Activated CD4-positive, alpha-beta T cell treated with anti-CD3 and anti-CD28 coated beads for 36 hours (primary cell): Measurements from ENCODE around the gene C4A. TPM values are rescaled to one million over a fixed set of nuclear protein-coding genes. Genes with fewer than 3 reads are reported as not detected.

Experiments
- ATAC-seq: fragments of 200-7000 bp; cut with Tn5 transposase; one replicate; pipeline ENCODE4 v1.10.0; 2021; ENCODE audit warnings: mild to moderate bottlenecking, moderate library complexity
- CTCF ChIA-PET: fragments of 350-600 bp; sonication (Branson Sonifier 250); formaldehyde crosslinking; loops from one replicate; lab custom pipeline; 2021; ENCODE audit warnings: antibody characterized with exemption; lab: Charles Lee
- POLR2A ChIA-PET: fragments of 350-600 bp; sonication (Branson Sonifier 250); formaldehyde crosslinking; loops from one replicate; lab custom pipeline; 2021; ENCODE audit warnings: antibody characterized with exemption, inconsistent platforms; lab: Charles Lee
- DNase-seq: peaks from one replicate; pipeline ENCODE4 v3.0.0-alpha.2; 2020
- H3K27ac Mint-ChIP-seq: one replicate; pipeline ENCODE4 v1.8.0; 2021; ENCODE audit warnings: mixed read lengths
- H3K27me3 Mint-ChIP-seq: one replicate; pipeline ENCODE4 v1.8.0; 2021; ENCODE audit warnings: mixed read lengths
- H3K36me3 Mint-ChIP-seq: one replicate; pipeline ENCODE4 v1.8.0; 2021; ENCODE audit warnings: low read depth, mixed read lengths
- H3K4me1 Mint-ChIP-seq: one replicate; pipeline ENCODE4 v1.8.0; 2021; ENCODE audit warnings: mixed read lengths
- H3K4me3 Mint-ChIP-seq: one replicate; pipeline ENCODE4 v1.8.0; 2021; ENCODE audit warnings: mild to moderate bottlenecking, moderate library complexity, mixed read lengths
- H3K9me3 Mint-ChIP-seq: one replicate; pipeline ENCODE4 v1.8.0; 2021; ENCODE audit warnings: low read depth, mixed read lengths
- intact Hi-C, 2 experiments: fragments of 100-400 bp; cut with DNase I in 1 of 2; cut with micrococcal nuclease in 1 of 2; formaldehyde crosslinking; loops; one replicate each; pipeline versions ENCODE4 v1.14.2 to v1.15.1; 2022 to 2024; cut with DNase I, micrococcal nuclease
- total RNA-seq, 2 experiments: library from RNA; stranded (reverse); gene quantifications; one replicate each; pipeline ENCODE4 v1.2.3, GENCODE V29; 2021

C4A gene
- total RNA-seq, 2 experiments from 2014 or later, result 3.4 to 3.9 TPM

GRCh38 chr6:31947864-31948263 is 34.0 kb upstream of the C4A start:
- DNase-seq, result no peak
- POLR2A ChIA-PET, result no interaction called here
- CTCF ChIA-PET, result interaction anchor here (1.0 kb wide), 1 partner anchor 30 kb away, joined by 6 read pairs; no protein-coding TSS in a partner anchor

GRCh38 chr6:31948306-31948705 is 33.6 kb upstream of the C4A start:
- no peaks in the 10 kb centered on the region for H3K27me3 Mint-ChIP-seq
- ChIA-PET POLR2A (no interaction called here), CTCF (interaction anchor here (1.0 kb wide), 1 partner anchor 30 kb away, joined by 6 read pairs; no protein-coding TSS in a partner anchor)
- H3K27ac Mint-ChIP-seq, result no peak overlapping the region
- peaks cover 8% of the 10 kb centered on the region for H3K4me1 Mint-ChIP-seq
- H3K4me3 Mint-ChIP-seq, result no peak overlapping the region
- ATAC-seq (no peak), DNase-seq (no peak)
- intact Hi-C loops, result loop anchor here in 1 of 2 experiments (10.0 kb wide), 1 partner anchor 116 kb away; no protein-coding TSS in a partner anchor
- peaks cover 6% of the 10 kb centered on the region for H3K36me3 Mint-ChIP-seq
- H3K9me3 Mint-ChIP-seq, result no peaks in the 10 kb centered on the region

More at GRCh38 chr6:31947864-31948263, 34.0 kb upstream of the C4A start:
- no peak overlapping the region for H3K27ac Mint-ChIP-seq
- H3K9me3 Mint-ChIP-seq, result no peaks in the 10 kb centered on the region
- no peaks in the 10 kb centered on the region for H3K27me3 Mint-ChIP-seq
- intact Hi-C loops, result loop anchor here in 1 of 2 experiments (10.0 kb wide), 1 partner anchor 117 kb away; no protein-coding TSS in a partner anchor
- H3K4me3 Mint-ChIP-seq, result no peak overlapping the region
- H3K4me1 Mint-ChIP-seq, result peaks cover 8% of the 10 kb centered on the region
- H3K36me3 Mint-ChIP-seq, result peaks cover 3% of the 10 kb centered on the region
- no peak for ATAC-seq

- Mint-ChIP-seq H3K36me3 (peaks cover 12% of the 10 kb centered on the region), H3K9me3 (no peaks in the 10 kb centered on the region), H3K27me3 (no peaks in the 10 kb centered on the region), H3K27ac (no peak overlapping the region), H3K4me1 (peaks cover 8% of the 10 kb centered on the region), H3K4me3 (no peak overlapping the region)
- ChIA-PET CTCF (interaction anchor here (1.0 kb wide), 1 partner anchor 31 kb away, joined by 6 read pairs; no protein-coding TSS in a partner anchor), POLR2A (no interaction called here)
- no peak for DNase-seq
- intact Hi-C loops, result loop anchor here in 1 of 2 experiments (10.0 kb wide), 1 partner anchor 116 kb away; no protein-coding TSS in a partner anchor
- ATAC-seq, result no peak
Measured at GRCh38 chr6:31948753-31949413, 33.0 kb upstream of the C4A start.

GRCh38 chr6:31949926-31950548 is 31.8 kb upstream of the C4A start:
- CTCF ChIA-PET, result interaction anchor here (1.3 kb wide), 1 partner anchor 60 kb away, joined by 3 read pairs; no protein-coding TSS in a partner anchor
- POLR2A ChIA-PET, result no interaction called here
- no peaks in the 10 kb centered on the region for H3K27me3 Mint-ChIP-seq
- H3K9me3 Mint-ChIP-seq, result no peaks in the 10 kb centered on the region
- no peak for ATAC-seq
- no peak for DNase-seq
- intact Hi-C loops, result loop anchor here (5.0 to 10.0 kb wide), 3 partner anchors 48 to 265 kb away; partner anchors contain the start of genes LY6G5C (in 1 of the 2) and ZBTB12 (in 1 of the 2)
- no peak overlapping the region for H3K4me3 Mint-ChIP-seq
- H3K27ac Mint-ChIP-seq, result no peak overlapping the region
- H3K36me3 Mint-ChIP-seq, result peaks cover 22% of the 10 kb centered on the region
- H3K4me1 Mint-ChIP-seq, result peaks cover 8% of the 10 kb centered on the region

- no peak overlapping the region for H3K4me3 Mint-ChIP-seq
- no peaks in the 10 kb centered on the region for H3K27me3 Mint-ChIP-seq
- peak overlapping the region; percentile 3 for H3K27ac Mint-ChIP-seq
- peaks cover 29% of the 10 kb centered on the region for H3K36me3 Mint-ChIP-seq
- H3K4me1 Mint-ChIP-seq, result peaks cover 2% of the 10 kb centered on the region
- no peaks in the 10 kb centered on the region for H3K9me3 Mint-ChIP-seq
- peak; percentile 69 for DNase-seq
- intact Hi-C loops, result loop anchor here in 1 of 2 experiments (5.0 to 10.0 kb wide), 2 partner anchors 50 to 267 kb away; partner anchors contain the start of genes LY6G5C and ZBTB12
- ChIA-PET CTCF (interaction anchor here (0.5 to 2.3 kb wide), 20 partner anchors 9 to 1032 kb away, joined by 3 to 18 read pairs (median 4); partner anchors contain the start of gene NEU1), POLR2A (interaction anchor here (0.6 kb wide), 1 partner anchor 418 kb away, joined by 3 read pairs; no protein-coding TSS in a partner anchor)
- ATAC-seq, result peak; percentile 64
Measured at GRCh38 chr6:31952140-31952805, 29.6 kb upstream of the C4A start.

GRCh38 chr6:31952890-31953289 is 29.0 kb upstream of the C4A start:
- CTCF ChIA-PET, result interaction anchor here (0.8 to 2.3 kb wide), 17 partner anchors 9 to 239 kb away, joined by 3 to 18 read pairs (median 4); partner anchors contain the start of gene NEU1
- H3K27ac Mint-ChIP-seq, result peak overlapping the region; percentile 3

GRCh38 chr6:31954511-31954910 is 27.3 kb upstream of the C4A start:
- Mint-ChIP-seq H3K4me3 (no peak overlapping the region), H3K27me3 (no peaks in the 10 kb centered on the region), H3K36me3 (peaks cover 35% of the 10 kb centered on the region), H3K4me1 (peaks cover 15% of the 10 kb centered on the region), H3K27ac (no peak overlapping the region), H3K9me3 (no peaks in the 10 kb centered on the region)
- CTCF ChIA-PET, result no interaction called here
- intact Hi-C loops, result loop anchor here in 1 of 2 experiments (5.0 to 10.0 kb wide), 2 partner anchors 52 to 270 kb away; partner anchors contain the start of genes LY6G5C and ZBTB12
- no peak for DNase-seq
- POLR2A ChIA-PET, result no interaction called here
- ATAC-seq, result no peak

More at GRCh38 chr6:31952890-31953289, 29.0 kb upstream of the C4A start:
- POLR2A ChIA-PET, result no interaction called here
- intact Hi-C loops, result loop anchor here in 1 of 2 experiments (5.0 to 10.0 kb wide), 2 partner anchors 51 to 268 kb away; partner anchors contain the start of genes LY6G5C and ZBTB12
- Mint-ChIP-seq H3K4me3 (no peak overlapping the region), H3K4me1 (peaks cover 8% of the 10 kb centered on the region), H3K36me3 (peaks cover 33% of the 10 kb centered on the region), H3K27me3 (no peaks in the 10 kb centered on the region), H3K9me3 (no peaks in the 10 kb centered on the region)
- ATAC-seq (no peak), DNase-seq (no peak)

GRCh38 chr6:31956796-31957195 is 25.1 kb upstream of the C4A start:
- POLR2A ChIA-PET, result interaction anchor here (0.6 kb wide), 1 partner anchor 59 kb away, joined by 3 read pairs; no protein-coding TSS in a partner anchor
- no peak for ATAC-seq
- Mint-ChIP-seq H3K4me3 (peak overlapping the region; percentile 95), H3K27ac (no peak overlapping the region), H3K4me1 (peaks cover 31% of the 10 kb centered on the region), H3K36me3 (peaks cover 56% of the 10 kb centered on the region), H3K9me3 (no peaks in the 10 kb centered on the region), H3K27me3 (no peaks in the 10 kb centered on the region)
- CTCF ChIA-PET, result no interaction called here
- no peak for DNase-seq
- intact Hi-C loops, result loop anchor here (5.0 to 10.0 kb wide), 2 partner anchors 272 to 274 kb away; partner anchors contain the start of gene LY6G5C (in 2 of the 2)

GRCh38 chr6:31958412-31958740 is 23.5 kb upstream of the C4A start:
- intact Hi-C loops, result loop anchor here (5.0 to 10.0 kb wide), 2 partner anchors 274 to 276 kb away; partner anchors contain the start of gene LY6G5C (in 2 of the 2)
- Mint-ChIP-seq H3K27ac (peak overlapping the region; percentile 83), H3K27me3 (no peaks in the 10 kb centered on the region), H3K4me3 (peak overlapping the region; percentile 95), H3K36me3 (peaks cover 64% of the 10 kb centered on the region), H3K9me3 (no peaks in the 10 kb centered on the region), H3K4me1 (peaks cover 34% of the 10 kb centered on the region)
- DNase-seq, result no peak
- ATAC-seq, result no peak
- ChIA-PET POLR2A (interaction anchor here (0.5 to 2.6 kb wide), 8 partner anchors 12 to 408 kb away, joined by 3 to 16 read pairs (median 4); partner anchors contain the start of genes DXO and GPANK1), CTCF (interaction anchor here (0.8 to 1.8 kb wide), 5 partner anchors 13 to 152 kb away, joined by 4 to 7 read pairs (median 5); partner anchors contain the start of genes DXO and LSM2)
